Thyroid gland (tissue), 4 donors: ENCODE results near the gene COL24A1. TPM values are rescaled to one million over a fixed set of nuclear protein-coding genes. Genes with fewer than 3 reads are reported as not detected.

Experiments
- DNase-seq, 2 donors: peaks; one replicate each; pipeline ENCODE4 v3.0.0-alpha.2; 2019
- H3K27ac ChIP-seq, 3 donors: fragments of 200-600 bp; sonication (generic); 1 replicate in 2 of 3; 2 replicates in 1 of 3; pipeline ENCODE4 v1.5.1; 2016 to 2019; ENCODE audit warnings: mild to moderate bottlenecking in 1 of 3, moderate library complexity in 1 of 3
- H3K27me3 ChIP-seq: fragments of 200-600 bp; sonication (generic); one replicate; pipeline ENCODE4 v1.5.1; 2019
- H3K36me3 ChIP-seq, 2 donors: fragments of 200-600 bp; sonication (generic); one replicate each; pipeline ENCODE4 v1.5.1; 2016 to 2019
- H3K4me1 ChIP-seq, 2 donors: fragments of 200-600 bp; sonication (generic); one replicate each; pipeline ENCODE4 v1.5.1; 2017 to 2019
- H3K4me3 ChIP-seq, 3 donors: fragments of 200-600 bp; sonication (generic); replicated peaks in 1 of 3; 1 replicate in 2 of 3; 2 replicates in 1 of 3; pipeline ENCODE4 v1.5.1; 2016; ENCODE audit warnings: mild to moderate bottlenecking in 1 of 3
- H3K9me3 ChIP-seq: fragments of 200-600 bp; sonication (generic); one replicate; pipeline ENCODE4 v1.5.1; 2017
- POLR2A ChIP-seq, 2 donors: fragments of 450-650 bp; IDR thresholded peaks; one replicate each; pipeline ENCODE4 v1.6.1; 2017; ENCODE audit warnings: antibody characterized with exemption in 2 of 2, mild to moderate bottlenecking in 2 of 2, moderate library complexity in 1 of 2
- WGBS, 2 donors: methylation state at CpG; one replicate each; pipeline ENCODE4 v1.1.5; 2017; 5-methylcytosine and 5-hydroxymethylcytosine counted together
- intact Hi-C: fragments of 100-400 bp; cut with DNase I; formaldehyde crosslinking; loops from one replicate; pipeline ENCODE4 v1.15.1; 2023
- total RNA-seq, 4 donors: library from RNA; depleted of rRNA; stranded (reverse); fragments of >200 nt; gene quantifications; one replicate each; pipeline ENCODE4 v1.2.3, GENCODE V29; 2016
- TF ChIP-seq, protein P1 (sequence below), 6 experiments: fragments of 200-600 bp in 3 of 6; fragments of 450-650 bp in 3 of 6; sonication (generic) in 3 of 6; IDR thresholded peaks; one replicate each; pipeline ENCODE4 v1.5.1; 2016 to 2019; ENCODE audit warnings: antibody characterized with exemption in 6 of 6, mild to moderate bottlenecking in 2 of 6, inconsistent platforms in 1 of 6, moderate library complexity in 1 of 6

Gene COL24A1
- total RNA-seq, 4 donors from 2014 or later = 0.27 to 0.89 (median 0.46) TPM

DNA sequence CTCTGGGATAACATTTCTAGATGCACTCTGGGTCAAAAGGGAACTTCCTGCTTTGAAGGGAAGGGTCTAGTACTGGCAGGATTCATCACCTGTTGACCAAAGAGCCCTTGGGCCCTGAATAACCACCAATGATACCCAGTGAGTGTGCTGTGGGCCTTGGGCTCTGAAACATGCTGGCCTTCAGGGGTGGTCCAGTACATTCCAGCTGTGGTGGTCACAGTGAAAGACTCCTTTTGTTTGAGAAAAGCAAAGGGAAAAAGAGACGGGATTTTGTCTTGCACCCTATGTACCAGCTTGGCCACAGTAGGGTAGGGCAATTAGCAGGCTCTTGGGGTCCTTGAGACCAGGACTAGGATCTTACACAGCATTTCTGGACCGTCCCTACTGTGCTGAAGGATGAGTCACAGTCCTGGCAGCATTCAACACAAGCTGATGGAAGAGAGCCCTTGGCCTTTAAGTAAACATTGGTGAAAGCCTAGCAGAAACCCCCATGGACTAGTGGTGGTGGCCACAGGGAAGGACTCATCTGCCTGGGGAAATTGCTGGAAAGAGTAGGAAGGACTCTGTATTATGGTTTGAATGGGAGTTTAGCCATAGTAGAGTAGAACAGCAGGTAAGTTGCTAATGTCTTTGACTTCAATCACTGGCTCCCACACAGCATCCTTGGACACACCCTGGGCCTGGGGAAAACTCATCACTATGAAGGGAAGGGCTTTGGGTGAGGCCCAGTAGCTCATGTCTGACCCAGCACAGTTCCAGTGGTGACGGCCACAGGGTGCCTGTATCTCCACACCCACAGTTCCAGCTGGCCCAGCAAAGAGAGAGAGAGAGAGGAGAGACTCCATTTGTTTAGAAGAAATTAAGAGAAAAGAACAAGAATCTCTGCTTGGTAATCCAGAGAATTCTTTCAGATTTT is 87.5 kb downstream of the COL24A1 start:
- intact Hi-C loops = no loop called here
- no peaks in the 10 kb centered on the region for H3K9me3 ChIP-seq
- H3K4me1 ChIP-seq = no peaks in the 10 kb centered on the region
- H3K4me3 ChIP-seq = no peak overlapping the region
- no peak for DNase-seq
- no peaks in the 10 kb centered on the region for H3K27me3 ChIP-seq
- no peak overlapping the region for H3K27ac ChIP-seq
- no peak for TF ChIP-seq POLR2A (IDR thresholded peaks at IDR 0.05)
- H3K36me3 ChIP-seq = no peaks in the 10 kb centered on the region
- 76 to 77% methylated on average over 3 of the region's 3 CpGs for WGBS, 2 donors

DNA sequence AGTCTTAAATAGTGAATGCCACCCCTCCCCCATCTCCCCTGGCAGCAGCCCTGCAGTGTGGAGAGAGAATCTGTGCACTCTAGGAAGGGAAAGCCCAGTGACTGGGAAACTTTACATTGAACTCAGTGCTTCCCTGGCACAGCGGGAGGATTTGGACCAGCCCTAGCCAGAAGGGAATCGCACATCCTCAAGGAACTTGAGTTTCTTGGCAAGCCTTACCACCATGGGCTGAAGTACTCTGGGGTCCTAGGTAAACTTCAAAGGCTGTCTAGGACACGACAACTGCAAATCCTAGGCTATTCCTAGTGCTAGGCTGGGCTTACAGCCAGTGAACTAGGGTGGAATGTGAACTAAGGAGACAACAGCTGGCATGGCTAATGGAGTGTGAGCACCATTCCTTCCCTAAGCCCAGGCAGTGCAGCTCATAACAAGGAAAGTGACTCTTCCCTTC is 88.3 kb downstream of the COL24A1 start:
- TF ChIP-seq POLR2A (IDR thresholded peaks at IDR 0.05) = no peak
- TF ChIP-seq, protein P1, sequence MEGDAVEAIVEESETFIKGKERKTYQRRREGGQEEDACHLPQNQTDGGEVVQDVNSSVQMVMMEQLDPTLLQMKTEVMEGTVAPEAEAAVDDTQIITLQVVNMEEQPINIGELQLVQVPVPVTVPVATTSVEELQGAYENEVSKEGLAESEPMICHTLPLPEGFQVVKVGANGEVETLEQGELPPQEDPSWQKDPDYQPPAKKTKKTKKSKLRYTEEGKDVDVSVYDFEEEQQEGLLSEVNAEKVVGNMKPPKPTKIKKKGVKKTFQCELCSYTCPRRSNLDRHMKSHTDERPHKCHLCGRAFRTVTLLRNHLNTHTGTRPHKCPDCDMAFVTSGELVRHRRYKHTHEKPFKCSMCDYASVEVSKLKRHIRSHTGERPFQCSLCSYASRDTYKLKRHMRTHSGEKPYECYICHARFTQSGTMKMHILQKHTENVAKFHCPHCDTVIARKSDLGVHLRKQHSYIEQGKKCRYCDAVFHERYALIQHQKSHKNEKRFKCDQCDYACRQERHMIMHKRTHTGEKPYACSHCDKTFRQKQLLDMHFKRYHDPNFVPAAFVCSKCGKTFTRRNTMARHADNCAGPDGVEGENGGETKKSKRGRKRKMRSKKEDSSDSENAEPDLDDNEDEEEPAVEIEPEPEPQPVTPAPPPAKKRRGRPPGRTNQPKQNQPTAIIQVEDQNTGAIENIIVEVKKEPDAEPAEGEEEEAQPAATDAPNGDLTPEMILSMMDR (IDR thresholded peaks at IDR 0.05) = no peak
- intact Hi-C loops = no loop called here
- WGBS, 2 donors = 62 to 63% methylated on average over 3 of the region's 3 CpGs
- Histone ChIP-seq H3K9me3 (no peaks in the 10 kb centered on the region), H3K4me3 (no peak overlapping the region), H3K4me1 (no peaks in the 10 kb centered on the region), H3K36me3 (no peaks in the 10 kb centered on the region), H3K27ac (no peak overlapping the region), H3K27me3 (no peaks in the 10 kb centered on the region)
- DNase-seq = no peak

DNA sequence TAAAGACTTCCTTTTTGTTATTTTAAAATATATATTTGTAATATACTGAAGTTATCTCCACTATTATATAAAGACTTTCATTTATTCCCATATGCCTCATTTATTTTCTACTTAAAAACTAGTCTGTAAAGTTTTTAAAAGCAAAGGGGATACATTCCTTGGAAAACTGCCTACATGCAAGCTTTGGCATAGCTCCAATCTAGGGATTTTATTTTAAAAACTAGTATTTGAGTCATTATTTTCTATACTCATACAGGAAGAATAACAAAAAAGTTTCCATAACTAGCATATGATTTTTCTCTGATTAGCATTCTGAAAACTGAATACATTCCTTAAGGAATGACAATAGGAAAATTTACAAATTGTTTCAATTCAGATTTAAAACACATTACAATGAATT is 88.9 kb downstream of the COL24A1 start:
- no peak for DNase-seq
- TF ChIP-seq, protein P1 (IDR thresholded peaks at IDR 0.05) = no peak
- no peak for TF ChIP-seq POLR2A (IDR thresholded peaks at IDR 0.05)
- Histone ChIP-seq H3K27me3 (no peaks in the 10 kb centered on the region), H3K4me3 (no peak overlapping the region), H3K9me3 (no peaks in the 10 kb centered on the region), H3K4me1 (no peaks in the 10 kb centered on the region), H3K27ac (no peak overlapping the region), H3K36me3 (no peaks in the 10 kb centered on the region)
- intact Hi-C loops = no loop called here

DNA sequence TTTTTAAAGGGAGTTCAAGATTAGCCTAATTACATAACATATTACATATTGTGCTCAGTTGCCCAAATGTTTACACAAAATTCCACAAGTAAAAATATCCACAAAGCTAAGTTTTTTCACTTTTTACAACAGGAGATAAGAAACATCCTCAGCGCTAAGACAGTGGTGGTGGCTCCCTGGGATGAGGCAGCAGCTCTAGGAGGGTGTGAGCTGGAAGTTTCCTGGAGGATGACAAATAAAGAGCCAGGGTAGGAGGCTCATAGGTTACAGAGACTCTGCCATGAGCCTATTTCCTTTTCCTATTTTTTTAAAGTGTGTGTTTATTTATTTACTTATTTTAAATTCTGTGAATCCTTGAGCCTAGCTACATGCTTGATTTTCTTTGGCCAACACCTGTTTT is 91.7 kb downstream of the COL24A1 start:
- H3K4me3 ChIP-seq = no peak overlapping the region
- no peaks in the 10 kb centered on the region for H3K27me3 ChIP-seq
- no peak overlapping the region for H3K27ac ChIP-seq
- 47 to 48% methylated on average over 1 of the region's 1 CpG for WGBS, 2 donors
- no peak for TF ChIP-seq POLR2A (IDR thresholded peaks at IDR 0.05)
- TF ChIP-seq, protein P1 (IDR thresholded peaks at IDR 0.05) = no peak
- H3K9me3 ChIP-seq = no peaks in the 10 kb centered on the region
- DNase-seq = no peak
- no peaks in the 10 kb centered on the region for H3K36me3 ChIP-seq
- intact Hi-C loops = no loop called here
- H3K4me1 ChIP-seq = no peaks in the 10 kb centered on the region

DNA sequence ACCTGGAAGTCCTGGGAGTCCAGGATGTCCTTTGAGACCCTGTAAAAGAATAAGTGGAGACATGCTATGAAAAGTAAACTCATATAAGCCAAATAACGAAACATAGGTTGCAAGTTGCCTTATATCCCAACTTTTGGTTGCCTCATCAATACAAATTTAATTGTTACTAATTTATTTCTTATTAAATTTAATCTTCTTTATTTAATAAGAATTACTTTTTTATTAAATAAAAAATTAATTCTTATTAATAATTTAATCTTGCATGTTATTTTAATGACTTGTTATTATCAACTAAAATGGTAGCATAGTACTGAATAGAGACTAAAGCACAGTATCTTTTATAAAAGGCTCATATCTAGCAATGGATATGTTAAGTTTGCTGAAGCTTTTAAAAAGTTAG is 92.9 kb downstream of the COL24A1 start:
- Histone ChIP-seq H3K4me3 (no peak overlapping the region), H3K27me3 (no peaks in the 10 kb centered on the region), H3K27ac (no peak overlapping the region), H3K9me3 (no peaks in the 10 kb centered on the region), H3K36me3 (no peaks in the 10 kb centered on the region), H3K4me1 (no peaks in the 10 kb centered on the region)
- intact Hi-C loops = no loop called here
- WGBS, 2 donors = 84 to 97% methylated on average over 1 of the region's 1 CpG
- TF ChIP-seq, protein P1 (IDR thresholded peaks at IDR 0.05) = no peak
- TF ChIP-seq POLR2A (IDR thresholded peaks at IDR 0.05) = no peak
- no peak for DNase-seq
